PC-3 (cell line): ENCODE measurements around the gene SNX15.

Experiments
- EZH2 ChIP-seq: fragments of 300-600 bp; sonication (generic); IDR thresholded peaks from one replicate; pipeline ENCODE4 v1.6.1; 2017; ENCODE audit warnings: antibody characterized with exemption, mild to moderate bottlenecking, low read length; ENCODE audit not compliant: unreplicated experiment
- TF ChIP-seq, protein P1 (sequence below): fragments of 300-600 bp; sonication (generic); conservative IDR thresholded peaks from 2 replicates; pipeline ENCODE4 v1.5.1; 2017; ENCODE audit warnings: antibody characterized with exemption, low read depth, mild to moderate bottlenecking, low read length

DNA sequence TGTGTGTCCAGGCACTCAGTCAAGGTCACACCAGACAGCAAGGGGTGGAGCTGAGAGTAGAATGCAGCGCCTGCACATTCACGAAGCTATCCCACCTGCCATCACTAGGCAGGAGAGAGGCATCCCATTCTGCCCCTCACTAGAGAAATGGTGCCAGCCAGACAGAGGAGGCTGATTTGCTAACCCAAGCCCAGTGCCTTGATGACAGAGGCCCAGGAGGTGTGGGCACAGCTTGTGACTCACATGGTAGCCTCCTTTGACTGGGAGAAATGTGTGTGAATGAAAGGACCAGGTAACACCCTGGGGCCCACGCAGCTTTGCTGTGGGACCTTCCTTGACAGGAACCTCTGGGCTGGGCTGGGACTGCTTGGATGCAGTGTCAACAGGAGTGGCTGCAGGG, 36.3 kb downstream of the SNX15 start:
- TF ChIP-seq, protein P1, sequence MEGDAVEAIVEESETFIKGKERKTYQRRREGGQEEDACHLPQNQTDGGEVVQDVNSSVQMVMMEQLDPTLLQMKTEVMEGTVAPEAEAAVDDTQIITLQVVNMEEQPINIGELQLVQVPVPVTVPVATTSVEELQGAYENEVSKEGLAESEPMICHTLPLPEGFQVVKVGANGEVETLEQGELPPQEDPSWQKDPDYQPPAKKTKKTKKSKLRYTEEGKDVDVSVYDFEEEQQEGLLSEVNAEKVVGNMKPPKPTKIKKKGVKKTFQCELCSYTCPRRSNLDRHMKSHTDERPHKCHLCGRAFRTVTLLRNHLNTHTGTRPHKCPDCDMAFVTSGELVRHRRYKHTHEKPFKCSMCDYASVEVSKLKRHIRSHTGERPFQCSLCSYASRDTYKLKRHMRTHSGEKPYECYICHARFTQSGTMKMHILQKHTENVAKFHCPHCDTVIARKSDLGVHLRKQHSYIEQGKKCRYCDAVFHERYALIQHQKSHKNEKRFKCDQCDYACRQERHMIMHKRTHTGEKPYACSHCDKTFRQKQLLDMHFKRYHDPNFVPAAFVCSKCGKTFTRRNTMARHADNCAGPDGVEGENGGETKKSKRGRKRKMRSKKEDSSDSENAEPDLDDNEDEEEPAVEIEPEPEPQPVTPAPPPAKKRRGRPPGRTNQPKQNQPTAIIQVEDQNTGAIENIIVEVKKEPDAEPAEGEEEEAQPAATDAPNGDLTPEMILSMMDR = no peak
- TF ChIP-seq EZH2 = no peak
